Nephron (organoid): ENCODE measurements around the gene MTUS2.

ENCODE experiments used
- H3K27ac Mint-ChIP-seq, 3 experiments: 2 replicates each; pipeline ENCODE4 v1.8.0; 2020; ENCODE audit warnings: mixed read lengths in 3 of 3, mild to moderate bottlenecking in 2 of 3, moderate library complexity in 1 of 3
- H3K27me3 Mint-ChIP-seq: 2 replicates; pipeline ENCODE4 v1.8.0; 2021; ENCODE audit warnings: low read depth, mild to moderate bottlenecking, moderate library complexity, mixed read lengths
- H3K36me3 Mint-ChIP-seq: 2 replicates; pipeline ENCODE4 v1.8.0; 2020; ENCODE audit warnings: low read depth, mixed read lengths
- H3K4me1 Mint-ChIP-seq: 2 replicates; pipeline ENCODE4 v1.8.0; 2020; ENCODE audit warnings: mixed read lengths
- H3K4me3 Mint-ChIP-seq, 3 experiments: 2 replicates each; pipeline ENCODE4 v1.8.0; 2020; ENCODE audit warnings: mild to moderate bottlenecking in 3 of 3, mixed read lengths in 3 of 3, moderate library complexity in 2 of 3
- H3K9me3 Mint-ChIP-seq: 2 replicates; pipeline ENCODE4 v1.8.0; 2020; ENCODE audit warnings: mixed read lengths
- CTCF ChIP-seq, 3 experiments: fragments of 200-600 bp; sonication (generic); IDR thresholded peaks; one replicate each; pipeline ENCODE4 v1.5.0; 2021; ENCODE audit warnings: antibody characterized with exemption in 3 of 3; ENCODE audit not compliant: unreplicated experiment in 3 of 3

The MTUS2 gene

GRCh38 chr13:28805193-28805819 lies 14.8 kb upstream of the MTUS2 start:
- H3K36me3 Mint-ChIP-seq: no peaks in the 10 kb centered on the region

GRCh38 chr13:28817204-28817603 lies 2.9 kb upstream of the MTUS2 start:
- no peak for TF ChIP-seq CTCF (IDR thresholded peaks at IDR 0.05; ENCODE audit: unreplicated experiment in 3 of 3)
- H3K4me1 Mint-ChIP-seq: peaks cover 5% of the 10 kb centered on the region
- H3K27ac Mint-ChIP-seq: no peak overlapping the region
- H3K4me3 Mint-ChIP-seq: peak overlapping the region; percentile 39 to 64 (median 51)
- peaks cover 7% of the 10 kb centered on the region for H3K9me3 Mint-ChIP-seq
- H3K27me3 Mint-ChIP-seq: peaks cover 53% of the 10 kb centered on the region
- no peaks in the 10 kb centered on the region for H3K36me3 Mint-ChIP-seq

More at GRCh38 chr13:28805193-28805819, 14.8 kb upstream of the MTUS2 start:
- Mint-ChIP-seq H3K9me3 (peaks cover 33% of the 10 kb centered on the region), H3K4me3 (no peak overlapping the region), H3K27ac (no peak overlapping the region), H3K27me3 (peaks cover 15% of the 10 kb centered on the region), H3K4me1 (no peaks in the 10 kb centered on the region)
- TF ChIP-seq CTCF (IDR thresholded peaks at IDR 0.05; ENCODE audit: unreplicated experiment in 3 of 3): peak; percentile 21 to 35 (median 28)

GRCh38 chr13:28819046-28819730 lies 951 bp upstream of the MTUS2 start:
- Mint-ChIP-seq H3K36me3 (no peaks in the 10 kb centered on the region), H3K27me3 (peaks cover 72% of the 10 kb centered on the region), H3K4me1 (peaks cover 5% of the 10 kb centered on the region), H3K27ac (no peak overlapping the region), H3K4me3 (peak overlapping the region; percentile 74 to 81 (median 78)), H3K9me3 (peaks cover 7% of the 10 kb centered on the region)
- peak in 2 of 3 experiments; percentile 3 to 16 for TF ChIP-seq CTCF (IDR thresholded peaks at IDR 0.05; ENCODE audit: unreplicated experiment in 3 of 3)

- Mint-ChIP-seq H3K9me3 (peaks cover 7% of the 10 kb centered on the region), H3K36me3 (no peaks in the 10 kb centered on the region), H3K27ac (no peak overlapping the region), H3K4me1 (peaks cover 5% of the 10 kb centered on the region), H3K4me3 (peak overlapping the region in 2 of 3 experiments; percentile 74 to 81), H3K27me3 (peaks cover 76% of the 10 kb centered on the region)
- TF ChIP-seq CTCF (IDR thresholded peaks at IDR 0.05; ENCODE audit: unreplicated experiment in 3 of 3): peak; percentile 10 to 27 (median 15)
Measured at GRCh38 chr13:28819735-28820098, 422 bp upstream of the MTUS2 start.

GRCh38 chr13:28822151-28822550 lies 2.0 kb downstream of the MTUS2 start:
- Mint-ChIP-seq H3K9me3 (peaks cover 13% of the 10 kb centered on the region), H3K27me3 (peaks cover 68% of the 10 kb centered on the region), H3K36me3 (no peaks in the 10 kb centered on the region), H3K4me3 (no peak overlapping the region), H3K4me1 (peaks cover 5% of the 10 kb centered on the region), H3K27ac (no peak overlapping the region)
- no peak for TF ChIP-seq CTCF (IDR thresholded peaks at IDR 0.05; ENCODE audit: unreplicated experiment in 3 of 3)
